Transverse colon (tissue), 4 donors: ENCODE results near the gene RER1.

Source experiments
- POLR2A ChIP-seq: fragments of 450-650 bp; IDR thresholded peaks from one replicate; pipeline ENCODE4 v1.6.1; 2016; ENCODE audit warnings: antibody characterized with exemption, mild to moderate bottlenecking, moderate library complexity
- POLR2AphosphoS5 ChIP-seq, 3 donors: sonication (generic); formaldehyde crosslinking; IDR thresholded peaks; one replicate each; pipeline ENCODE4 v1.6.1; 2016; ENCODE audit warnings: antibody characterized with exemption in 3 of 3
- TF ChIP-seq, protein P1 (sequence below), 5 experiments: fragments of 200-600 bp in 3 of 5; fragments of 450-650 bp in 2 of 5; sonication (generic) in 3 of 5; IDR thresholded peaks; 1 replicate in 2 of 5; 2 replicates in 3 of 5; pipeline ENCODE4 v1.5.1; 2016 to 2017; ENCODE audit warnings: antibody characterized with exemption in 5 of 5, inconsistent platforms in 3 of 5, mild to moderate bottlenecking in 2 of 5, moderate library complexity in 1 of 5

DNA sequence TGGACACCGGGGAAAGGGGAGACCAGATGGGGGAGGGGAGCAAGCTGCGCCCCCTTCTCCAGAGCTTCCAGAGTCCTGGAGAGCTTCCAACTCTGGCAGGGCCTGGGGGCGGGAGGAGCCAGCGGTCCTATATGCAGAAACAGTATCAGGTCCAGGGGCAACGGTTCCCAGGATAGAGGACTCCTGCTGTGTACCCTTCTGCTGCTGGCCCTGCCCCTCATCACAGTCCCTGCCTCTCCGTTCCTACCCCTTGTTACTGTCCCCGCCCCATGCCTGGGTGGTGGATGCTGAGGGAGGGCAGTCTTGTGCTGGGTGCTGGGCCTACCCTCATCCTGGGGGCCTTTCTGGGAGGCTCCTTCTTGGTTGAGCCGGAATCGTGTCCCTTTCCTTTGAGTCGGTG lies 39.9 kb downstream of the RER1 start:
- TF ChIP-seq, protein P1, sequence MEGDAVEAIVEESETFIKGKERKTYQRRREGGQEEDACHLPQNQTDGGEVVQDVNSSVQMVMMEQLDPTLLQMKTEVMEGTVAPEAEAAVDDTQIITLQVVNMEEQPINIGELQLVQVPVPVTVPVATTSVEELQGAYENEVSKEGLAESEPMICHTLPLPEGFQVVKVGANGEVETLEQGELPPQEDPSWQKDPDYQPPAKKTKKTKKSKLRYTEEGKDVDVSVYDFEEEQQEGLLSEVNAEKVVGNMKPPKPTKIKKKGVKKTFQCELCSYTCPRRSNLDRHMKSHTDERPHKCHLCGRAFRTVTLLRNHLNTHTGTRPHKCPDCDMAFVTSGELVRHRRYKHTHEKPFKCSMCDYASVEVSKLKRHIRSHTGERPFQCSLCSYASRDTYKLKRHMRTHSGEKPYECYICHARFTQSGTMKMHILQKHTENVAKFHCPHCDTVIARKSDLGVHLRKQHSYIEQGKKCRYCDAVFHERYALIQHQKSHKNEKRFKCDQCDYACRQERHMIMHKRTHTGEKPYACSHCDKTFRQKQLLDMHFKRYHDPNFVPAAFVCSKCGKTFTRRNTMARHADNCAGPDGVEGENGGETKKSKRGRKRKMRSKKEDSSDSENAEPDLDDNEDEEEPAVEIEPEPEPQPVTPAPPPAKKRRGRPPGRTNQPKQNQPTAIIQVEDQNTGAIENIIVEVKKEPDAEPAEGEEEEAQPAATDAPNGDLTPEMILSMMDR (IDR thresholded peaks at IDR 0.05): no peak
- no peak for TF ChIP-seq POLR2A
- TF ChIP-seq POLR2AphosphoS5 (IDR thresholded peaks at IDR 0.05): no peak
